GM21825 (cell line): ENCODE measurements around the gene UBL4A.
A peak's percentile ranks its signal among the peaks of the same experiment; 100 is the strongest.
"Not testable (repeated sequence)": the region's sequence is repeated elsewhere in the genome, so short reads cannot be mapped to it uniquely, and the experiment has no call there.

ENCODE experiments used
- ATAC-seq: cut with Tn5 transposase; IDR thresholded peaks from one replicate; pipeline ENCODE4 v1.9.1; 2021; ENCODE audit warnings: mild to moderate bottlenecking, moderate library complexity; ENCODE audit not compliant: unreplicated experiment

The UBL4A gene

DNA sequence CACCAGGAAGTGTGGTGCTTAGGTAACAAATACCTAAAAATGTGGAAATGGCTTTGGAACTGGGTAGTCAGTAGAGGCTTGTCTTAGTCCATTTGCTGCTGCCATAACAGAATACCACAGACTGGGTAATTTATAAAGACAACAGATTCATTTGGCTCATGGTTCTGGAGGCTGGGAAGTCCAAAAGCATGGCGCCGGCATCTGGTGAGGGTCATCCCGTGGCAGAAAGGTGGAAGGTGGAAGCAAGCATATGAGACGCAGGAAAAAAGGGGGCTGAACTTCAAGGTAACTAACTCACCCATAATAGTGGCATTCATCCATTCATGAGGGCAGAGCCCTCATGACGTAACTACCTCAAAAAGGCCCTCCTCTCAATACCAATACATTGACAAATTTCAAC is 23.0 kb upstream of the UBL4A start:
- ATAC-seq = no peak

GRCh38 chrX:154508384-154508745 is 21.9 kb upstream of the UBL4A start:
- ATAC-seq = no peak

DNA sequence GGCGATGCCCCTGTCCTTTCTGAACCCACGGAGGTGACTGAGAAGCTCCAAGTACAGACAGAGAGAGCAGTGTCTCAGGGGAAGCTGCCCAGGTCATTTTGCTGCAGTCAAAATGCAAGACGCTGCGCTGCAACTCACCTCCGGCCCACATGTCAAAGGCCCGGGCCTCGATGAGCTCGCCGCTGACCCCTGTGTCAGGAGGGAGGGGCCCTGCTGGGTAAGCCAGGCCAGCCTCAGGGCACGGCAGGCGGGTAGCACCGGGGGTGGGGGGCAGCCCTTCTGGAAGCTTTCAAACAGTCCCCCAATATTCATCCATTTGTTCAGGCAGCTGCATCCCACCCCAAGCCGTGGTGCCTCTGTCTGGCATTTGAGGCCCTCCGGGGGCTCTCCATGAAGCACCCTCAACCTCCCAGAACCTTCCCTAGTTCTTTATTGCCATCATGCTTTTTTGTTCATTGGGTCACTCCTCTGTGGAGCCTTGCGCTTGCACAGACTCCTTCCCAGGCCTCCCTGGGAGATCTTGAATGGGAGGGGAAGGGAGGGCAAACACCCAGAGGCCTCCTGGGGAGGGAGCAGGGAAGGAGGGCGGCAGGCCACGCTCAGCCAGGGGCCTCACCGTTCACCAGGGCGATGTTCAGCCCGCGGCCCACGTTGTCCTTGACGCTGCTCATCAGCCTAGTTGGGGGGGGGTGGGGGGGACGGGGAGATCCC is 21.4 kb upstream of the UBL4A start:
- ATAC-seq = no peak

GRCh38 chrX:154506483-154507332 is 20.3 kb upstream of the UBL4A start:
- no peak for ATAC-seq

- ATAC-seq = no peak
Observed at GRCh38 chrX:154505734-154506133, 19.3 kb upstream of the UBL4A start.

DNA sequence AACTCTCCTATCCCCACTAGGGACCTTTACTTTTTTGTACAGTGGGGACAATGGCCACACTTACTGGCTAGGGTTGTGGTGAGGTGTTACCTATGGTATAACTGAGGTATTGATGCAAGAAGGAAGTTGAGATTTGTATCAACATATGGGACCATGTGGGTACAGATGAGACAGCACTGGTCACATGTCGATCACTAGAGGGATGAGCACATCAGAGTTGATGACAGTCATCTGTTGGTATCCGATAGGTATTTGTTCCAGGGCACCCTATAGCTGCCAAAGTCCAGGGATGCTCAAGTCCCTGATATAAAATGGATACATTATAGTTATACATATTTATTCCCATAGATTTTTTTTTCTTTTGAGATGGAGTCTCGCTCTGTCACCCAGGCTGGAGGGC is 16.6 kb upstream of the UBL4A start:
- no peak for ATAC-seq

DNA sequence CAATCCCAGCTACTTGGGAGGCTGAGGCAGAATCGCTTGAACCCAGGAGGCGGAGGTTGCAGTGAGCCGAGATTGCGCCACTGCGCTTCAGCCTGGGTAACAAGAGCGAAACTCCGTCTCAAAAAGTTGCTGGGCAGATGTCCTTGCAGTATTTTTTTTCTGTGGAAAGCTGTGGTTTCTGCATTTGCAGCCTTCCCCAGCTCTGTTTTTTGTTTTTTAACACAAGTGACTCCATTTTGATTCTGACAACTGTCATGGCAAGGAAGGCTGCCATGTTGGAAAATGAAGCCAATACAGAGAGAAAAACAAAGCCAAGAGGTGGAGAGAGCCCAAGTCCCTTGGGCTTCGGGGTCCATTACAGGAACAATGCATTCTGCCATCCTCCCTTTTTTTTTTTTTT is 15.7 kb upstream of the UBL4A start:
- ATAC-seq = no peak

- ATAC-seq = not testable (repeated sequence)
Observed at GRCh38 chrX:154501423-154501822, 15.0 kb upstream of the UBL4A start.

GRCh38 chrX:154496591-154497137 is 10.2 kb upstream of the UBL4A start:
- not testable (repeated sequence) for ATAC-seq

- ATAC-seq = no peak
Observed at GRCh38 chrX:154495472-154495922, 9.1 kb upstream of the UBL4A start.

GRCh38 chrX:154494715-154495114 is 8.3 kb upstream of the UBL4A start:
- ATAC-seq = no peak

DNA sequence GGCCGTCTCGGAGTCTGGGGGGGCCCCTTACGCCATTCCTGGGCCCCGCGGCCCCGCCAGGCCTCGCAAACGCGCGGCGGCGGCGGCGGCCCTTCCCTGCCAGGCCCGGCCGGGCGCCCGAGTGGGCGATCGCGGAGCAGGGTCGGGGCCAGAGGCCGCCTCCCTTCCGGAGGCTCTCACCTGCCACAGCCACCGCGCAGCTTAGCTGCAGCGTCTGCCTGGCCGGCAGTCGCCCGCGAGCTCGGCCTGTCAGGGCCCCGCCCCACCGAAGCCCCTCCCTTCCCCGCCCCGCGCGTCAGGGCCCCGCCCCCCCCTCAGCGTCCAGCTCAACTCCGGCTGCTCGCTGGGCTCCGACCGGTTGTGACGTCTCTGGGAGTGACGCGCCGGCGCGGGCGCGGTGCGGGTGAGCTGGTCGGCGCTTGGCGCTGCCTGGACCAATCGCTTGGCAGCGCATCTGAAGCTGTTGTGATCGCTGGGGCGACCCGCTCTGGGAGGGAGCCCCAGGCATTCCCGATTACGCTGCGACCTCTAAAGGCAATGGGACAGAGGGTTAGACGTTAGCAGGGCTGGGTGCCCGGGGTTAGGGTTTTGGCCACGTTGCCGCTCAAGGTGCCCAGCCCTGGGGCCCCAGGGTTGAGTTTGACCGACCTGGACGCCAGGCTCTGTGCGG is 4.1 kb upstream of the UBL4A start, which contains the start of gene SLC10A3:
Gene SLC10A3, minus strand, starts transcription at position 216 of the 670 bp plus-strand sequence. CDS start 1,689 bp downstream, outside the sequence.
- peak; percentile 76 for ATAC-seq

DNA sequence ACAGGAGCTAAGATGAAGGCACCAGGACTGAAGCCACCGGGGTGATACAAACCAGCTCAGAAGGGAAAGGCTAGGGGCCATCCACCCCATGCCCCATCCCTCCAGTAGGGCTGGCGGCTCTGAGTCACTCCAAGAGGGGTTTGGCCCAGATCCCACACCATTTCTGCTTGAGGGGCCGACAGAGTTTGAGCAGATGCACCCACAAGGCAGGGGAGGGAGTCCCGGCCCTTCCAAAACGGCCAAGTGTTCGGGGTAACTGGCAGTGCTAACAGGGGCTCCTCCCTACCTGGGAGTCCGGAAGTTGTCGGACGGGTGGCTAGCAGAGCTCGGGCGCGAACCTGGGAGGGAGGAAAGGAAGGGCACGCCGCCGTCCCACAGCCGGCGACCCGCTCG is 3.6 kb upstream of the UBL4A start:
- no peak for ATAC-seq

DNA sequence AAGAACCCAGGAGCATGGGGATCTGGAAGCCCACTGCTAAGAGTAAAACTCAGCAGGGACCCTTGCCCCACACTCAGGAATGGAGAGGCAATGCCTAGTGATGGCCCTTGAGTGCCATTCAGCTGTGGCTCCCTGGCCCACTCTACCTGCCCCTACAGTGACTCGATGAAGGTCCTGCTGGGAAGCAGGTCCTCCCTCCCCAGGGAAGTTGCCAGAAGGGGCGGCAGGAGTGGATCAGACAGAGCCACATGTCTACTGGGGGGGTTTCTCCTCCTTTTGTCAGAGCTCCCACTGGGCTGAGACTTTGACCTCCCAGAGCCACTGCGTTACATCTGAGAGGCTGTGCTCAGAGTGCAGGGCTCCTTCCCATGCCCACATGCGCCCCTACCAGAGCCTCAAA is 2.8 kb upstream of the UBL4A start:
- no peak for ATAC-seq

DNA sequence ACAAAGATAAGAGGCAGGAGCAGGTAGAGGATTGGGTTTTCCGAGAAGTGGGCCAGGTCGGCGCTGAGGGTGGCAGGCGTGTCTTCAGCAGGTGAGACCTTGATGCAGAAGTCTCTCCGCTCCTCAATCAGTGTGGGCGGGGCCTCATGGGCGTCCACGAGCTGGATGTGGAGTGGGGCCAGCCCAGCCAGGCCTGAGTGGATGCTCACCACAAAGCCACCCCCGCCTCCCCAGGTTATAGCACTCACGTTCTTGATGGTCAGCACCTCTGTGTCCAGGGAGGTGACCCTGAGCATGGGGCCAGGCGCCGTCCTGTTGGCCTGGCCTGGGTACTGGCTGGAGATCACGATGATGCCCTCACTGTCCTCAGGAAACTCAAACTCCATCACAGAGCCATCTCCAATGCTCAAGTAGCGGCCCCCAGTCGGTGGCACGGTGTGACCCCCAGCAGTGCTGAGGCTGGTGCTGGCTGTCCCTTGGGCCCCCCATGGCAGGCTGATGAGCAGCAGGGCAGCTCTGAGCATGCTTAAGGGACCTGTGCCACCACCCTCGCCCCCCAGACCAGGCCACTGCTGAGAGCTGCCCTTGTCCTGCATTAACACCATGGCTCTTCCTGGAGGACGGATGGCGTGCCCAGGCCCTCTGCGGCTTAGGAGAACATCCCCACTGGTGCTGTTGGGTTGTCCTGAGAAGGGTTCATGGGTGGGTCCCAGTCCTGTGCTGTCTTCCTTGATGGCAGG is 2.1 kb upstream of the UBL4A start:
- ATAC-seq = no peak

GRCh38 chrX:154487518-154488290 is 1.3 kb upstream of the UBL4A start:
- no peak for ATAC-seq

- no peak for ATAC-seq
Observed at GRCh38 chrX:154486052-154486395, 391 bp downstream of the UBL4A start.

GRCh38 chrX:154485150-154486051 is 1.0 kb downstream of the UBL4A start:
- no peak for ATAC-seq
